GM12875 (cell line): Measurements from ENCODE around the gene PPP1R13B.
"Not testable (repeated sequence)": the region's sequence is repeated elsewhere in the genome, so short reads cannot be mapped to it uniquely, and the experiment has no call there.

Experiments
- H3K4me3 ChIP-seq: one replicate; pipeline ENCODE4 v1.5.1; 2011; ENCODE audit warnings: low read depth, low read length, control low read depth
- TF ChIP-seq, protein P1 (sequence below): IDR thresholded peaks from 2 replicates; pipeline ENCODE4 v1.5.1; 2011; ENCODE audit warnings: low read depth, mild to moderate bottlenecking, control low read depth, inconsistent platforms, low read length, moderate library complexity, borderline replicate concordance; ENCODE audit not compliant: insufficient read depth

The PPP1R13B gene

DNA sequence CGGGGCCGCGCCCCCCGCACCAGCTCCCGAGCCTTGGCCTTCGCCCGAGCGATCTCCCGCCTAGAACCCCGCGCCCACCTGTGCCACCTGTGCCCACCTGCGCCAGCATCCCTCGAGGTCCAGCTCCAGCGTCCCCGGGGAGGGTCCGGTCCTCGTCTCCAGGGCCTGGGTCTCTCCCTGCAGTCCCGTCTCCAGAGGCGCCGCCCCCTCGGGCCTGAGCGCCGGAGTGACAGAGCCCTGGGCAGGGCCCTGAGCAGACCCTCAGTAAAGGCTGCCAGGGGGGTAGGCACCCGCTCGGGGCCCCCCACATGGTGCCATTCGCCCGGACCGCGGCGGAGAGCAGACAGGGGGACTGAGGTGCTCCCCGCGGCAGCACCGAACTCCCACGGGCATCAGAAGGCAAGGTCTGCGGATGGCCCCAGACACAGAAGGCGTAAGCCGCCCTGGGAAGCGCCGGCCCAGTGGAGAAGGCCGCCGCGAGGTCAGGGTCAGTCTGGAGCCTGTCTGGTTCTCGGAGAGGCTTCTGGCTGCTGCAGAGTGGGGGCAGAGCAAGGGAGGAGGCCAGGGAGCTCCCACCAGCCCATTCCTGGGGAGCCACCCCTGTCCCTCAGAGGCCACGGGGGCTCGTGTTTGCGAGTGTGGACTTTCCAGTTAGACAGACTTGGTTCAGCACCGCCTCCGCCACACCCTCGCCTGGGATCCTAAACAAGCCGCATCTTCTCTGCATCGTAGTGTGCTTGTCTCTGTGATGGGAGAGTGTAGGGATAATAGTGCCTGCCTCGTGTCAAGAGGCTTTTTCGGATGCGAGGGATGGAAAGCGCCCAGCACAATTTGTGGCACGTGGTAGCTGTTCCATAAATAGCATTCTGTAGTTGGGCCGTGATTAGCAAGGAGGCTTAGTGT is 1.1 kb upstream of the PPP1R13B start:
- TF ChIP-seq, protein P1, sequence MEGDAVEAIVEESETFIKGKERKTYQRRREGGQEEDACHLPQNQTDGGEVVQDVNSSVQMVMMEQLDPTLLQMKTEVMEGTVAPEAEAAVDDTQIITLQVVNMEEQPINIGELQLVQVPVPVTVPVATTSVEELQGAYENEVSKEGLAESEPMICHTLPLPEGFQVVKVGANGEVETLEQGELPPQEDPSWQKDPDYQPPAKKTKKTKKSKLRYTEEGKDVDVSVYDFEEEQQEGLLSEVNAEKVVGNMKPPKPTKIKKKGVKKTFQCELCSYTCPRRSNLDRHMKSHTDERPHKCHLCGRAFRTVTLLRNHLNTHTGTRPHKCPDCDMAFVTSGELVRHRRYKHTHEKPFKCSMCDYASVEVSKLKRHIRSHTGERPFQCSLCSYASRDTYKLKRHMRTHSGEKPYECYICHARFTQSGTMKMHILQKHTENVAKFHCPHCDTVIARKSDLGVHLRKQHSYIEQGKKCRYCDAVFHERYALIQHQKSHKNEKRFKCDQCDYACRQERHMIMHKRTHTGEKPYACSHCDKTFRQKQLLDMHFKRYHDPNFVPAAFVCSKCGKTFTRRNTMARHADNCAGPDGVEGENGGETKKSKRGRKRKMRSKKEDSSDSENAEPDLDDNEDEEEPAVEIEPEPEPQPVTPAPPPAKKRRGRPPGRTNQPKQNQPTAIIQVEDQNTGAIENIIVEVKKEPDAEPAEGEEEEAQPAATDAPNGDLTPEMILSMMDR, result no peak
- H3K4me3 ChIP-seq, result peak overlapping the region; percentile 90

DNA sequence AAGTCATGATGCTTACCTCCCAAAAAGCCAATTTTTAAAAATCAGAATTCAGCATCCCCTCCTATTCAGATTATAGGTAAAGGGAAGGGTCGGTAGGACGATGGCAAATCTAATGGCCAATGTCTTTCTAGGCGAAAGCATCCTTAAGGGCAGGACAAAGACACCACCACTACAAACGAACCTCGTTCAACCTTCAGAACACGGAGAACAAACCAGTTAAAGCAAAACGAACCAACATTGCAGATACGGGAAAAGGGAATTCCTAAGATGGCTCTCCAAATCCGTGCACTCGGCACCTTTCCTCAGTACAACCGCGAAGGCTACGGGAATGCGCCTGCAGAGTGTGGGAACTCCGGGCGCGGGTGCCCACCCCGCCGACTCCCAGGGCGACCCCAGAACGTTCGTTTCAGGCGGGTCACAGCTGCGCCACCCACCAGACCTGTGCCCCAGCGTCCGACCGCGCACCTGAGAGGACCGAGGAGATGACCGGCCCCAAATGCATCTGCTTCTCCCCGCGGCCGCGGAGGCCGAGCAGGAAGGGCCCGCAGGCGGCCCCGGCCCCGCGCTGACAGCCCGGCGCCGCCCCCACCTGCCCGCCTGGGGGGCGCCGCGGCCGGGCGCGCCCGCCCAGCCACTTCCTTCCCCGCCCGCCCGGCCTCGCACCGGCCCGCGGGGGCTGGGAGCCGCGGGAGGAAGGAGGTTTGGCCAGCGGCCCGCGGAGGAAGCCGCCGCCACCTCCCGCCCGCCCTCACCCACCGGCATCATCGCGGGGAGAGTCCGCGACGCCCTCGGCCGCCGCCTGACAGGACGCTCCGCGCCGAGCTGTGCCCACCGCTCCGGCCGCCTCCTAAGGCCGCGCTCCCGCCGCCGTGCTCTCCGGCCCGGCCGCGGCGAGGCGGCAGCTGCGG is 578 bp downstream of the PPP1R13B start:
- TF ChIP-seq, protein P1, result no peak
- H3K4me3 ChIP-seq, result peak overlapping the region; percentile 90

DNA sequence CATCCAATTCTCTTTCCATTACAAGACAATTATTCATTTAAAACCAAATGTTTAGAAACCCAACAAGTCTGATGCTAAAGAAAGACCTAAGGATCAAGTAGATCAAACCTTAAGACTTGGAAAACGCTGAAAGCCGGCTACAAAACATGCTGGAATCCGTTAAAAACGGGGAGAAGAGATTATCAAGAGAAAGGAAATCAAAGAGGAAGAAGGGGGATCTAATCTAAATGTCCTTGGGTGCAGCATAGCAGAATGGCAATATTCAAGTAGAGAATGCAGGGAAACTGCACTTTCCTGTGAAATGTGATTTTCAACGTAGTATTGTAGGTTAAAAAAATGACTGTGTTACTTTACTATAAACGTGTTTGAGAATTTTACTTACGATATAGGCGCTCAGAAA is 1.3 kb downstream of the PPP1R13B start:
- H3K4me3 ChIP-seq, result no peak overlapping the region
- TF ChIP-seq, protein P1, result no peak

DNA sequence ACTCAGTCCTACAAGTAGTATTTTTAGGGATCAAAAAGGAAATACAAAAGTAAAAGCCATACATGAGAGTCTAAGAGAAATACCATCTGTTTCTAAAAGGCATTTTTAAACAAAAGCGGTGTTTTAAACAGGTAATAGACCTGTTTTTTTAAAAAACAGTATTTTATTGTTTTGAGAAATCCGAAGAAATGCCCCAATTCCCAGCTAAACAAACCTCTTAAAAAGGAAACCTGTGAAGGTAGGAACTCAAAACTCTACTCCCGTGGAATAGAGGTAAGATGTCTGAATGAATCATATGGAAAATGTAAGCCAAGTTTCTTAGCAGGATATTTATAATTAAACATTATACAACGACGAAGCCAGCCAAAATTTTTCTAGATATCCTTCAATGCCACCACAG is 2.0 kb downstream of the PPP1R13B start:
- H3K4me3 ChIP-seq, result no peak overlapping the region
- TF ChIP-seq, protein P1, result no peak

DNA sequence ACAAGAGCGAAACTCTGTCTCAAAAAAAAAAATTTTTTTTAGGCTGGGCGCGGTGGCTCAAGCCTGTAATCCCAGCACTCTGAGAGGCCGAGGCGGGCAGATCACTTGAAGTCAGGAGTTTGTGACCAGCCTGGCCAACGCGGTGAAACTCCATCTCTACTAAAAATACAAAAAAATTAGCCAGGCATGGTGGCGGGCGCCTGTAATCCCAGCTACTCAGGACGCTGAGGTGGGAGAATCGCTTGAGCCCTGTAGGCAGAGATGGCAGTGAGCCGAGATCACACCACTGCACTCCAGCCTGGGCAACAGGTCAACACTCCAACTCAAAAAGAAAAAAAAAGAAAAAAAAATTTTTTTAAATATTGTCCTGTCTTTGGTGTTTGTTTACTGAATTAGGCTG is 6.1 kb downstream of the PPP1R13B start:
- not testable (repeated sequence) for H3K4me3 ChIP-seq

DNA sequence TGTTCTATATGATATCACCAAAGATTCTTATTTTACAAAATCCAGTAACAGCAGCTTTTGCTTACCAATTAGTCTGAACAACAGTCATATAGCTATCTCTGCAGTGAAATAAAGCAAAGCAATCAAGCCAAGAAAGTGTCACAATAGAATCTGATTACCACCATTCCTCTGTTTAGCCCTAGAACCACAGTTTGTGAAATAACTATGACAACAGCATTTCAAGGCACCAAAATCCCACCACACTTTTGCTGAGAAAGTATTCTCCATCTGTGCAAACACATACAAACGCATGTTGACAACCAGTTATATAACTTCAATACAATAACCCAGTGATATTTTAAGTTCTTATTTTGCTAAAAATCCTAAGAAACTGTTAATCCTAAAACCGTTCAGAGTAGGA is 7.4 kb downstream of the PPP1R13B start:
- H3K4me3 ChIP-seq, result no peak overlapping the region
- TF ChIP-seq, protein P1, result no peak

DNA sequence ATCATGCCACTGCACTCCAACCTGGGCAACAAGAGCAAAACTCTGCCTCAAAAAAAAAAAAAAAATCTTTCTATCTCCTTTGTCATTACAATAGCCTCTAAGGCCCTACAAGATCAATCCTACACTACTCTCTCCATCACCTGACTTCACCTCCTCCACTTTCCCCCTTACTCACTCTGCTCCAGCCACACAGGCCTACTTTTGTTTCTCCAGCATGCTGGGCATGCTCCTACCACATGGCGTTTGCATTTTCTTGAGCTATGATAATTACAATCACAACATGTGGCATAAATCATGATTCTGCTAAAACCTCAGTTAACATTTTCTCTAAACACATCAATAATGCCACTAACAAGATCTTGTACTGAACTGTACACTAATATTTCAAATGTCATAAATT is 7.8 kb downstream of the PPP1R13B start:
- no peak overlapping the region for H3K4me3 ChIP-seq
- TF ChIP-seq, protein P1, result no peak
